Ishikawa (cell line): ENCODE measurements around the gene INS.

ENCODE experiments used
- CEBPB ChIP-seq: IDR thresholded peaks from 2 replicates; pipeline ENCODE4 v1.6.1; 2012
- CREB1 ChIP-seq: IDR thresholded peaks from 2 replicates; pipeline ENCODE4 v1.6.1; 2012; ENCODE audit warnings: low read depth
- EGR1 ChIP-seq: IDR thresholded peaks from 2 replicates; pipeline ENCODE4 v1.6.1; 2012
- EP300 ChIP-seq: IDR thresholded peaks from 2 replicates; pipeline ENCODE4 v1.6.1; 2012; ENCODE audit warnings: borderline replicate concordance
- FOXM1 ChIP-seq: IDR thresholded peaks from 2 replicates; pipeline ENCODE4 v1.6.1; 2012; ENCODE audit warnings: low read depth, borderline replicate concordance
- MAX ChIP-seq: IDR thresholded peaks from 2 replicates; pipeline ENCODE4 v1.6.1; 2012
- NFIC ChIP-seq: IDR thresholded peaks from 2 replicates; pipeline ENCODE4 v1.6.1; 2012
- RAD21 ChIP-seq: IDR thresholded peaks from 2 replicates; pipeline ENCODE4 v1.6.1; 2012; ENCODE audit warnings: low read depth
- REST ChIP-seq: IDR thresholded peaks from 2 replicates; pipeline ENCODE4 v1.6.1; 2012; ENCODE audit warnings: low read depth, mild to moderate bottlenecking
- TAF1 ChIP-seq: IDR thresholded peaks from 2 replicates; pipeline ENCODE4 v1.6.1; 2012; ENCODE audit warnings: low read depth, mild to moderate bottlenecking
- TCF12 ChIP-seq: IDR thresholded peaks from 2 replicates; pipeline ENCODE4 v1.6.1; 2012; ENCODE audit warnings: low read depth
- TEAD4 ChIP-seq: IDR thresholded peaks from 2 replicates; pipeline ENCODE4 v1.6.1; 2012
- USF1 ChIP-seq: IDR thresholded peaks from 2 replicates; pipeline ENCODE4 v1.6.1; 2012
- YY1 ChIP-seq: IDR thresholded peaks from 2 replicates; pipeline ENCODE4 v1.6.1; 2012; ENCODE audit warnings: low read depth

- TF ChIP-seq TAF1 = no peak
- no peak for TF ChIP-seq YY1
- no peak for TF ChIP-seq EP300
- TF ChIP-seq REST = no peak
- no peak for TF ChIP-seq MAX
- no peak for TF ChIP-seq FOXM1
- TF ChIP-seq CEBPB = no peak
- no peak for TF ChIP-seq RAD21
- TF ChIP-seq TEAD4 = no peak
- no peak for TF ChIP-seq TCF12
- no peak for TF ChIP-seq EGR1
- TF ChIP-seq USF1 = no peak
- TF ChIP-seq CREB1 = no peak
- no peak for TF ChIP-seq NFIC
Measured at GRCh38 chr11:2197771-2198520, 36.9 kb upstream of the INS start.
